Gastrocnemius medialis (tissue), 4 donors: Measurements from ENCODE around the gene OGFOD2. TPM values are rescaled to one million over a fixed set of nuclear protein-coding genes. Genes with fewer than 3 reads are reported as not detected.
A peak's percentile ranks its signal among the peaks of the same experiment; 100 is the strongest.

ENCODE experiments used
- ATAC-seq, 2 donors: fragments of 150-250 bp; one replicate each; pipeline ENCODE4 v1.9.1; 2016
- DNase-seq, 2 donors: peaks; one replicate each; pipeline ENCODE4 v3.0.0-alpha.2; 2019
- H3K27ac ChIP-seq, 4 donors: fragments of 200-600 bp; sonication (generic); 1 replicate in 1 of 4; 2 replicates in 3 of 4; pipeline ENCODE4 v1.5.1; 2016 to 2018; ENCODE audit warnings: mild to moderate bottlenecking in 2 of 4, moderate library complexity in 1 of 4
- H3K27me3 ChIP-seq, 3 donors: fragments of 200-600 bp; sonication (generic) in 2 of 3; 1 replicate in 1 of 3; 2 replicates in 2 of 3; pipeline versions ENCODE4 v1.5.1 to v1.6.0; 2016 to 2019; ENCODE audit warnings: mild to moderate bottlenecking in 1 of 3, moderate library complexity in 1 of 3
- H3K36me3 ChIP-seq, 2 donors: fragments of 200-600 bp; sonication (generic) in 1 of 2; one replicate each; pipeline ENCODE4 v1.5.1; 2017 to 2018
- H3K4me1 ChIP-seq, 2 donors: fragments of 200-600 bp; sonication (generic) in 1 of 2; one replicate each; pipeline ENCODE4 v1.5.1; 2016 to 2017; ENCODE audit warnings: mild to moderate bottlenecking in 2 of 2
- H3K4me3 ChIP-seq, 4 donors: fragments of 200-600 bp; sonication (generic) in 3 of 4; 1 replicate in 1 of 4; 2 replicates in 3 of 4; pipeline ENCODE4 v1.5.1; 2016 to 2019; ENCODE audit warnings: mild to moderate bottlenecking in 2 of 4
- H3K9me3 ChIP-seq, 3 donors: fragments of 200-600 bp; sonication (generic) in 2 of 3; 1 replicate in 1 of 3; 2 replicates in 2 of 3; pipeline ENCODE4 v1.5.1; 2016 to 2019
- POLR2A ChIP-seq, 2 donors: fragments of 450-650 bp; IDR thresholded peaks; one replicate each; pipeline ENCODE4 v1.6.1; 2017; ENCODE audit warnings: antibody characterized with exemption in 2 of 2, mild to moderate bottlenecking in 2 of 2, moderate library complexity in 2 of 2
- in situ Hi-C, 4 donors: fragments of 200-750 bp; cut with MboI; loops; one replicate each; pipeline versions ENCODE4 v1.15.0 to v1.8.0; 2017; ENCODE audit warnings: low sequenced_read_pairs in 4 of 4
- intact Hi-C: fragments of 100-400 bp; cut with DNase I; formaldehyde crosslinking; loops from one replicate; pipeline ENCODE4 v1.15.1; 2023; ENCODE audit warnings: low total_unique reads
- total RNA-seq, 4 donors: library from RNA; depleted of rRNA; stranded (reverse); fragments of >200 nt; gene quantifications; one replicate each; pipeline versions ENCODE4 v1.1.0 to v1.2.3, GENCODE V29; 2016
- TF ChIP-seq, protein P1 (sequence below), 5 experiments: fragments of 450-650 bp in 3 of 5; fragments of 200-600 bp in 2 of 5; sonication (generic) in 2 of 5; IDR thresholded peaks in 4 of 5; conservative IDR thresholded peaks in 1 of 5; 1 replicate in 4 of 5; 2 replicates in 1 of 5; pipeline ENCODE4 v1.5.1; 2016 to 2019; ENCODE audit warnings: antibody characterized with exemption in 5 of 5, mild to moderate bottlenecking in 3 of 5, moderate library complexity in 3 of 5

The OGFOD2 gene
- total RNA-seq, 4 donors from 2014 or later = 3.2 to 11.7 (median 7.8) TPM

DNA sequence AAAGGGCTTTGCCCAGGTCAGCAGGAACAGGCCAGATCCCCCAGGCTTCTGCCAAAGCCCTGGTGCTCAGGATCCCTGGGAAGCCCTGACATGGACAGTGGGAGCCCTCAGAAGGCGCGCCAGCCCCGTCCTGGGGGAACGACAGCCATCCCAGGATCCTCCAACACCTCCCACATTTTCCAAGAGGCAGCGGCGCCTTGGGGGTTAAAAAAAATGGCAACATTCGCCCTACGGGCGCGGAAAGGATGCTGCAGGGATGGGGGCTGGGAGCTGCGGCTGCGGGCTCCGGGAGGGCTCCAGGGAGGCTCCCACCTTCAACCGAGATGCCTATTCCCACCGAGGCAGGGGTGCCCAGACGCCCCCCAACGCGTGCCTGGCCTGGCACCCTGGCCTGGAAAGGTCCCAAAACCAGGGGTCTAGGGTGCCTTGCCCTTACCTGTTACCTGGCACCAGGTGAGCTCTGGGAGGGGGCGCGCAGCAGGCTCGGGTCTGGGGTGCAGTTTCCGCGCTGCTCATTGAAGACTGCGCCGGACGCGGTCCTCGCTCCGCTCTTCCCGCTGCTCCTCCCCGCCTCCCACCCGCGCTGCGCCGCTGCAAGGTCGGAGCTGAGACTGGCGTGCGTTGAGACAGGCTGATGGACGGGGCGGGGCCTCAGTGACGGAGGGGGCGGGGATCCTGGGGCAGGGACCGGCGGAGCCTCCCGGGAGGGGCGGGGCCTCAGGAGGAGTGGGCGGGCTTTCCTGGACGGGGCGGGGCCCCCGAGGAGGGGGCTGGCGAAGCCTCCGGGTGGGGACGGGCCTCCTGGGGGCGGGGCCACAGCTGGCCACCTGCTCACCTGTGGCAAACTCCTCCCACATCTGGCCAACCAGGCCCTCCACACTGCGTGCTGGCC, 8.9 kb upstream of the OGFOD2 start, which contains the start of gene ABCB9:
TSS of gene ABCB9 (minus strand) at position 613 of the 892 bp plus-strand sequence. CDS start 6,228 bp downstream, outside the sequence.
- no peaks in the 10 kb centered on the region for H3K27me3 ChIP-seq
- ATAC-seq (peak; percentile 86 to 94), DNase-seq (peak; percentile 74 to 86)
- H3K9me3 ChIP-seq = no peaks in the 10 kb centered on the region
- peak; percentile 24 to 41 for TF ChIP-seq POLR2A (IDR thresholded peaks at IDR 0.05)
- TF ChIP-seq, protein P1, sequence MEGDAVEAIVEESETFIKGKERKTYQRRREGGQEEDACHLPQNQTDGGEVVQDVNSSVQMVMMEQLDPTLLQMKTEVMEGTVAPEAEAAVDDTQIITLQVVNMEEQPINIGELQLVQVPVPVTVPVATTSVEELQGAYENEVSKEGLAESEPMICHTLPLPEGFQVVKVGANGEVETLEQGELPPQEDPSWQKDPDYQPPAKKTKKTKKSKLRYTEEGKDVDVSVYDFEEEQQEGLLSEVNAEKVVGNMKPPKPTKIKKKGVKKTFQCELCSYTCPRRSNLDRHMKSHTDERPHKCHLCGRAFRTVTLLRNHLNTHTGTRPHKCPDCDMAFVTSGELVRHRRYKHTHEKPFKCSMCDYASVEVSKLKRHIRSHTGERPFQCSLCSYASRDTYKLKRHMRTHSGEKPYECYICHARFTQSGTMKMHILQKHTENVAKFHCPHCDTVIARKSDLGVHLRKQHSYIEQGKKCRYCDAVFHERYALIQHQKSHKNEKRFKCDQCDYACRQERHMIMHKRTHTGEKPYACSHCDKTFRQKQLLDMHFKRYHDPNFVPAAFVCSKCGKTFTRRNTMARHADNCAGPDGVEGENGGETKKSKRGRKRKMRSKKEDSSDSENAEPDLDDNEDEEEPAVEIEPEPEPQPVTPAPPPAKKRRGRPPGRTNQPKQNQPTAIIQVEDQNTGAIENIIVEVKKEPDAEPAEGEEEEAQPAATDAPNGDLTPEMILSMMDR (IDR thresholded peaks at IDR 0.05 in 4 of 5, conservative IDR thresholded peaks at IDR 0.05 in 1 of 5) = no peak
- in situ Hi-C loops (no loop called here), intact Hi-C loops (no loop called here)
- H3K4me1 ChIP-seq = peaks cover 8% of the 10 kb centered on the region in 2 donors
- peak within 1 kb of the TSS; percentile 51 to 69 (median 62) for H3K4me3 ChIP-seq
- H3K36me3 ChIP-seq = no peaks in the 10 kb centered on the region
- peak within 1 kb of the TSS in 3 of 4 donors; percentile 49 to 54 (median 52) for H3K27ac ChIP-seq

DNA sequence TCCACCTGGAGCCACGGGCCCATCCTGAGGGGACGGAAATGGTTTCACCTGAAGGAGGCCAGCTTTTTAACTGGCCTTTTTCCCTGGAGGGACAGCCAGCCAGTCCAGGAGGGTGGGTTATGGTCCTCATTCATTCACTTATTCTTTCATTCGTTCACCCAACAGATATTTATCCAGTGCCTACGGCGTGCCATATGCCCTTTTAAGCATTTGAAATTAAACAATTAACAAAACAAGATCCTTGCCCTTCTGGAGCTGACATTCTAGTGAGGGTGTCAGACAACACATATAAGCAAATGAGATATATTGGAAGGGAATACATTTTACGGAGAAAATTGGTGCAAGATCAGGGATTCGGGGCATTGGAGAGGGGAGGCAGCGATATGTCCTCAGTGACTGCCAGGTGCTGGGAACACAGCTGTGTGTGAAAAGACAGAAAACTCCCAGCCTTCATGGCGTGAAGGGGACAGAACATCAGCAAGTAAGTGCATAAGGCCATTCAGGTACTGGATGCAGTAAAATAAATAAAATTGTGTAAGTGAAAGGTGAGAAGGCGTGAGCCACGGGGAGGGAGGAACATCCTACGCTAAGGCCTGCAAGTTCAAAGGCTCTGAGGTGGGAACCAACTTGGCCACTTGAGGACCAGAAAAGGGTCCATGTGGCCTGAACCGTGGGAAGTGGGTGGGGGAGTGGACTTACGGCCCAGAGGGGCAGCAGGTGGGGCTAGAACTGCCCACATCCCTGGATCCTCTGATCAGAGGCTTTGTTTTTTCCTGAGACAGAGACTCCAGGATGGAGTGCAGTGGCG, 8.1 kb upstream of the OGFOD2 start:
- peak overlapping the region in 3 of 4 donors; percentile 58 to 69 (median 67) for H3K4me3 ChIP-seq
- in situ Hi-C loops = no loop called here

DNA sequence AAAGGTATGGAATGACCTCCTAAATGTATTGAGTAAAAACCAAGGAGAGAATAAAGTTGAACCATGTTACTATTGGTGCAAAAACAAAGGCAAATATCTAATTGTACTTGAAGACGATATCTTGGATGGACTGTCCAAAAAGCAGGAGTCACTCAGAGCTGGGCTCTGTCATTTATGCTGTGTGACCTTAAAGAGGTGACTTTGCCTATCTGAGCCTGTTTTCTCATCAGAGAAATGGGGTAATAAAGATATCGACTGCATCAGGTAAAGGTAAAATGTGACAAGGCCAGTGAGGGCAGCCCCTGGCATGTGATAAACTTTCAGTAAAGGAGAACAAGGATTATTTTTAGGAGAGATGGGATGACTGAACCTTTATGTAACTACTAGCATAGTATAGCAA, 6.9 kb upstream of the OGFOD2 start:
- DNase-seq (no peak), ATAC-seq (no peak)
- Histone ChIP-seq H3K27ac (no peak overlapping the region), H3K4me1 (peaks cover 8% of the 10 kb centered on the region in 2 donors), H3K27me3 (no peaks in the 10 kb centered on the region), H3K36me3 (no peaks in the 10 kb centered on the region), H3K4me3 (no peak overlapping the region), H3K9me3 (no peaks in the 10 kb centered on the region)
- TF ChIP-seq, protein P1 (IDR thresholded peaks at IDR 0.05 in 4 of 5, conservative IDR thresholded peaks at IDR 0.05 in 1 of 5) = no peak
- no peak for TF ChIP-seq POLR2A (IDR thresholded peaks at IDR 0.05)
- in situ Hi-C loops (no loop called here), intact Hi-C loops (no loop called here)

More for the DNA sequence above, 8.1 kb upstream of the OGFOD2 start:
- ATAC-seq = no peak
- TF ChIP-seq POLR2A (IDR thresholded peaks at IDR 0.05) = no peak
- TF ChIP-seq, protein P1 (IDR thresholded peaks at IDR 0.05 in 4 of 5, conservative IDR thresholded peaks at IDR 0.05 in 1 of 5) = no peak
- DNase-seq = no peak
- Histone ChIP-seq H3K4me1 (peaks cover 8% of the 10 kb centered on the region in 2 donors), H3K27me3 (no peaks in the 10 kb centered on the region), H3K9me3 (no peaks in the 10 kb centered on the region), H3K36me3 (no peaks in the 10 kb centered on the region), H3K27ac (peak overlapping the region in 3 of 4 donors; percentile 23 to 52 (median 49))
- intact Hi-C loops = no loop called here

DNA sequence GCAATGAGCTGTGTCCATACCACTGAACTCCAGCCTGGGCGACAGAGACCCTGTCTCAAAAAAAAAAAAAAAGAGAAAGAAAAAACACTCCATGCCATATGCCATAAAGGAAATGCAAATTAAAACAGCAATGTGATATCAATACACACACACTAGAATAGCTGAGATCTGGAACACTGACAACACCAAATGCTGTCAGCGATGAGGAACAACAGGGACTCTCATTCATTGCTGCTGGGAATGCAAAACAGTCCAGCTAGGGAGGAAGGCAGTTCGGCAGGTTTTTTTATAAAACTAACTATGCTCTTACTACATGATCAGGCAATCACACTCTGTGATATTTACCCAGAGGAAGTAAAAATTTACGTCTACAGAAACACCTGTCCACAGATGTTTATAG, 5.4 kb upstream of the OGFOD2 start:
- Histone ChIP-seq H3K27ac (no peak overlapping the region), H3K4me3 (no peak overlapping the region), H3K4me1 (peaks cover 13 to 16% of the 10 kb centered on the region in 2 donors), H3K9me3 (no peaks in the 10 kb centered on the region), H3K36me3 (no peaks in the 10 kb centered on the region), H3K27me3 (no peaks in the 10 kb centered on the region)
- ATAC-seq (no peak), DNase-seq (no peak)
- in situ Hi-C loops (loop anchor here in 1 of 4 donors (10.0 kb wide), 1 partner anchor 265 kb away; the partner anchor contains the start of genes MPHOSPH9 and MTRFR), intact Hi-C loops (loop anchor here (10.0 kb wide), 1 partner anchor 395 kb away; the partner anchor contains the start of gene SBNO1)
- TF ChIP-seq, protein P1 (IDR thresholded peaks at IDR 0.05 in 4 of 5, conservative IDR thresholded peaks at IDR 0.05 in 1 of 5) = no peak
- TF ChIP-seq POLR2A (IDR thresholded peaks at IDR 0.05) = no peak
